GM19238 (cell line): ENCODE measurements around the gene CFAP299.
"Not testable (repeated sequence)": the region's sequence is repeated elsewhere in the genome, so short reads cannot be mapped to it uniquely, and the experiment has no call there.

ENCODE experiments used
- DNase-seq: peaks from one replicate; pipeline ENCODE4 v3.0.0; 2011; ENCODE audit warnings: low spot score; ENCODE audit not compliant: insufficient read length

CFAP299 gene

GRCh38 chr4:80586716-80587115 lies 251.2 kb downstream of the CFAP299 start:
- no peak for DNase-seq

GRCh38 chr4:80587871-80588385 lies 252.4 kb downstream of the CFAP299 start:
- DNase-seq, result no peak

- DNase-seq, result no peak
Measured at GRCh38 chr4:80592950-80593349, 257.4 kb downstream of the CFAP299 start.

- no peak for DNase-seq
Measured at GRCh38 chr4:80594701-80595100, 259.2 kb downstream of the CFAP299 start.

GRCh38 chr4:80608281-80608980 lies 272.9 kb downstream of the CFAP299 start:
- DNase-seq, result no peak

- DNase-seq, result no peak
Measured at GRCh38 chr4:80610199-80610598, 274.7 kb downstream of the CFAP299 start.

GRCh38 chr4:80610845-80611677 lies 275.5 kb downstream of the CFAP299 start:
- DNase-seq, result no peak

- no peak for DNase-seq
Measured at GRCh38 chr4:80611678-80611979, 276.1 kb downstream of the CFAP299 start.

- no peak for DNase-seq
Measured at GRCh38 chr4:80613470-80613869, 277.9 kb downstream of the CFAP299 start.

GRCh38 chr4:80614319-80614718 lies 278.8 kb downstream of the CFAP299 start:
- no peak for DNase-seq

- no peak for DNase-seq
Measured at GRCh38 chr4:80615099-80615498, 279.6 kb downstream of the CFAP299 start.

- DNase-seq, result no peak
Measured at GRCh38 chr4:80619070-80619674, 283.6 kb downstream of the CFAP299 start.

- no peak for DNase-seq
Measured at GRCh38 chr4:80631861-80632260, 296.3 kb downstream of the CFAP299 start.

GRCh38 chr4:80637190-80637589 lies 301.7 kb downstream of the CFAP299 start:
- no peak for DNase-seq

GRCh38 chr4:80646061-80646460 lies 310.5 kb downstream of the CFAP299 start:
- DNase-seq, result no peak

- DNase-seq, result no peak
Measured at GRCh38 chr4:80655662-80656061, 320.1 kb downstream of the CFAP299 start.

GRCh38 chr4:80670118-80670517 lies 334.6 kb downstream of the CFAP299 start:
- DNase-seq, result not testable (repeated sequence)

- DNase-seq, result no peak
Measured at GRCh38 chr4:80678413-80678812, 342.9 kb downstream of the CFAP299 start.

GRCh38 chr4:80680934-80681333 lies 345.4 kb downstream of the CFAP299 start:
- no peak for DNase-seq

GRCh38 chr4:80685214-80685613 lies 349.7 kb downstream of the CFAP299 start:
- no peak for DNase-seq

GRCh38 chr4:80687736-80688135 lies 352.2 kb downstream of the CFAP299 start:
- DNase-seq, result not testable (repeated sequence)

GRCh38 chr4:80694171-80694570 lies 358.6 kb downstream of the CFAP299 start:
- DNase-seq, result no peak
